Right lung (tissue), 5 donors: Measurements from ENCODE around the gene LAGE3. TPM values are rescaled to one million over a fixed set of nuclear protein-coding genes. Genes with fewer than 3 reads are reported as not detected.

ENCODE experiments used
- DNase-seq, 2 donors: peaks; one replicate each; pipeline ENCODE4 v3.0.0-alpha.2; 2013
- polyA plus RNA-seq, 5 donors: library from polyadenylated mRNA; unstranded; fragments of 120-200 nt; gene quantifications; one replicate each; pipeline versions ENCODE4 v1.2.1 to v1.2.3, GENCODE V29; 2013; ENCODE audit warnings: inconsistent platforms in 1 of 5, low replicate concordance in 1 of 5; ENCODE audit not compliant: insufficient read length in 5 of 5, insufficient read depth in 1 of 5

The LAGE3 gene
- polyA plus RNA-seq, 5 donors = 12.4 to 33.4 (median 17.1) TPM

GRCh38 chrX:154459832-154460231 lies 19.2 kb downstream of the LAGE3 start:
- DNase-seq = no peak

- DNase-seq = no peak
Measured at GRCh38 chrX:154458954-154459778, 19.9 kb downstream of the LAGE3 start.

- peak in 1 of 2 donors; percentile 32 for DNase-seq
Measured at GRCh38 chrX:154458116-154458953, 20.7 kb downstream of the LAGE3 start, which contains the start of gene PLXNA3. PLXNA3 (plus strand) TSS chrX:154458281; CDS start chrX:154460184, 1,903 bp downstream.

DNA sequence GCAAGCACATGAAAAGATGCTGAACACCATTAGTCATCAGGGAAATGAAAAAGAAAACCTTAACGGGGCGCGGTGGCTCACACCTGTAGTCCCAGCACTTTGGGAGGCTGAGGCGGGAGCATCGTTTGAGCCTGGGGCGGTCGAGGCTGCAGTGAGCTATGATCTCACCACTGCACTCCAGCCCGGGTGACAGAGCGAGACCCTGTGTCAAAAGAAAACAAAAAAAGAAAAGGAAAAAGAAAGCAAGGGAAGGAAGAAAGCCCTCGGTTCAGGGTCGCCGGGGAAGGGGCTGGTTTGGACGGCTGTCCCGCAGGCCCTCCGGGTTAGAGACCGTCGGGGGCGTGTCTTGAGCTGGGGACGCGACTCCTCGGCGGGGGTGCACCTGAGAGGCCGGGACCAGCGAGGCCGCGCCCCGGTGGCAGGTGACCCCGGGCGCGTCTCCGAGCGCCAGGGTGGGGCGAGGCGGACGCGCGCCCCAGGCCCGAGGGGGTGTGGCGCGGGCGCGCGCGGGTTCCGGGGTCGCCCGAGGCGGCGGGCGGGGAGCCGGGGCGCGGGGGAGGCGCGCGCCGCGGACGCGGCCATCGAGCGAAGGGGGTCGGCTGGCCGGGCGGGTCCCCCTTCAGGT lies 21.5 kb downstream of the LAGE3 start:
- DNase-seq = no peak

DNA sequence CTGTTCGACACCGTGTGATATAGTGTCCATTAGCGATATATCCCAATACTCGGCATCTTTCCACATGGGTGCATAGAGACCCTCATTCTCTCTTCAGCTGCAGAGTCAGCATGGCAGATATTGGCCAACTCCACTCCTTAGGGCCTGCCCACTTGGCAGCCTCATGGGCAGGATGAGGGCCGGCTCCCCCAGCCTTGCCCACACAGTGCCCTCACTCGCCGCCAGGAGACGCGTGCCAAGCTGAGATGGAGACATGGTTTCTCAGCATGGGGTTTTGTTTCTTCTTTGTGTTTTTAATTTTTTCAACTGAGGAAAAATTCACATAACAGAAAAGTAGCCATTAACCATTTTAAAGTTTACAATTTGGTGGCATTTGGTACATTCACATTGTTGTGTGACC lies 26.3 kb downstream of the LAGE3 start:
- no peak for DNase-seq

DNA sequence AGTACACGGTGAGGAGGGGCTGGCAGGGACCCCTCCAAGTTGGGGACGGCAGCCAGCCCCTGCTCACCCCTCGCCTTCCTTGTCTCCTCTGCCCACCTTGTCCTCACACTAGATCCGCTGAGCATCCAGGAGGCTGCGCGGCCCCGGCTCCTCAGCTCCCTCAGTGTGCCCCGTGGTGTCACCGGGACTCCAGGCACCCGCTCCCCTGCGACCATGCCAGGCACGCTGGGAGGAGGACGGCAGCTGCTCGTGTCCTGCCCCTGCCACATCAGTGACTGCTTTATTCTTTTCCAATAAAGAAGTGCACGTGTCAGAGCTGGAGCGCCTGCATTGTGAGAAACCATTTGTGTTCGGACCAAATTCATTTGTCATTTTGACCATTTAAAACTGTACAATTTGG lies 28.8 kb downstream of the LAGE3 start:
- DNase-seq = no peak

DNA sequence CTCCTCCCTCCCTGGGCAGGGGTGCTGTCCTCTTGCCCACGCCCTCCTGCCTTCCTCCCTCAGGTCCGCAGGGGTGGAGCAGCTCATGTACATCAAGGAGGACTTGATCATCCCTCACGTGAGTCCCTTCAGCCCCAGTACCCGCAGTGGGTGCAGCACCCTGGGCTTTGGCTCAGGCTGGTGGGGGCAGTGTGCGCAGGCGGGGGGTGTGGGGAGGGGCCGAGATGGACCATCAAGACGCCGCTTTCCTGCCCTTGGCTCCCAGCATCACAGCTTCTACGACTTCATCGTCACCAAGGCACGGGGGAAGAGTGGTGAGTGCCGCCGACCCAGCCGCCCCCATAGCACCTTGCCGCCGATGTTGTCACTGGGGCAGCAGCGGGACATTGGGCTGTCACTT lies 29.5 kb downstream of the LAGE3 start:
- no peak for DNase-seq

DNA sequence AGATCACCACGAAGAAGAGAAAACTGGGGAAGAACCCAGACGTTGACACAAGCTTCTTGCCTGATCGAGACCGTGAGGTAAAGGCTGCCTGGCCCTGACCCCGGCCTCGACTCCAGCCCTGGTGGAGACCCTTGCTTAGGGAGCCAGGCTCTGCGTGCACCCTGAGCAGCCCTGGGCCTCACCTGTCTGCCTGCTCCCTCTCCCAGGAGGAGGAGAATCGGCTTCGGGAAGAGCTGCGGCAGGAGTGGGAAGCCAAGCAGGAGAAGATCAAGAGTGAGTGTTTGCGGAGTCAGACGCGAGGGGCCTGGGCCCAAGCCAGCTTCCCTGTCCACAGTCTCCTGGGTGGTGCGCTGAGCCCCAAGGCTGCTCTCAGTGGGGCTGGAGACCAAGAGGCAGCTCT lies 30.6 kb downstream of the LAGE3 start:
- DNase-seq = no peak

DNA sequence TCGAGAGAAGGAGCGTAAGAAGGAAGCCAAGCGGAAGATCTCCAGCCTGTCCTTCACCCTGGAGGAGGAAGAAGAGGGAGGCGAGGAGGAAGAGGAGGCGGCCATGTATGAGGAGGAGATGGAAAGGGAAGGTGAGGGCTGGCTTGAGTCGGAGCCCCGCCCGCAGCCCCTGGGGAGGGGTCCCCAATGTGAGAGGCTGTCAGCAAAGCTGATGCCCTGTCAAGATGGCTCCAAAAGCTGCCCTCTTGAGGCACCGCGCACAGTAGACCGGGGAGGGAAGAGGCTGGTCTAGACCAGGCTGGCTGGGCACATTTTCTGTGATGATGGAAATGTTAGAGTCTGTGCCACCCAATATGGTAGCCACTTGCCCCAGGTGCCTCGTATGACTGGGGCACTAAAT lies 32.7 kb downstream of the LAGE3 start:
- DNase-seq = no peak

- DNase-seq = no peak
Measured at GRCh38 chrX:154445776-154446175, 33.3 kb downstream of the LAGE3 start.

GRCh38 chrX:154444755-154445246 lies 34.3 kb downstream of the LAGE3 start:
- DNase-seq = no peak

GRCh38 chrX:154443992-154444754 lies 34.9 kb downstream of the LAGE3 start, which contains the start of gene FAM50A:
FAM50A (plus strand) TSS chrX:154444141; CDS start chrX:154444236, 95 bp downstream.
- DNase-seq = peak; percentile 40 to 52

DNA sequence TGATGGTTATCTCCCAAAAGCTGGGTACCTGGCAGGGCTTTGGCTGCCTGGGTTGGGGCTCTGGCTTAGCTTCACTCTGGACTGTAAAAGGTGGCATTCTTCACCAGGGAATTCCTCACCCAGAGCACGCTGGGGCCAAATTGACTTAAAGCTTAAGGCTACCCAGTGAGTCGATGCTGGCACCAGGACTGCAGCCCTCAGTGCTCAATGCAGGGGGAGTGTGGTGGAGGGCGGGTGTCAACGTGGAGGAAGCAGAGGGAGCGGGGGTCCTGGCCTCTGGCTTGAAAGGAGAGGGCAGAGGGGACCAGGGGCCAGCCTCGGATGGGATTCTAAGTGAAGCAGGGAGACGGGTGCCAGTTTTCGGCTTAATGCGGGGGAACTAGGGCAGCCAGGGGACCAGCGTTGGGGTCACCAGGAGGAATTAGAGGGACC lies 35.6 kb downstream of the LAGE3 start:
- no peak for DNase-seq

GRCh38 chrX:154441984-154442707 lies 36.9 kb downstream of the LAGE3 start:
- no peak for DNase-seq

GRCh38 chrX:154441564-154441963 lies 37.5 kb downstream of the LAGE3 start:
- DNase-seq = no peak

- DNase-seq = no peak
Measured at GRCh38 chrX:154440623-154441357, 38.3 kb downstream of the LAGE3 start.

DNA sequence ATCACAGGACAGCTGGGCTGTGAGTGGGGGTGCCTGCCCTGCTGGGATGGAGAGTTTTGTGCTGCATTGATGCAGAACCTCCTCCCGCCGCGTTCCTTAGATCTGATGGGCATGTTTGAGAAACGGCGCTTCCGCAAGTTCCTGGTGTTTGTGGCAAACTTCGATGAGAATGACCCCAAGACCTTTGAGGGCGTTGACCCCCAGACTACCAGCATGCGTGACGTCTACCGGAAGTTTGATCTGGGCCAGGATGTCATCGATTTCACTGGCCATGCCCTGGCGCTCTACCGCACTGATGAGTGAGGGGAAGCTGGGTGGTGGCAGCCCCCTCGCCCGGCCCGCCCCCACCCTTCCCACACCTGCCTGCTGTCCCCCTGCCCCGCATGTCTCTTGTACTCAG lies 39.2 kb downstream of the LAGE3 start:
- DNase-seq = no peak

- DNase-seq = no peak
Measured at GRCh38 chrX:154437971-154438893, 40.8 kb downstream of the LAGE3 start.
